Loucy (cell line): ENCODE data around the gene PDK1.

Source experiments
- CTCF ChIP-seq: fragments of 200-600 bp; sonication (generic); conservative IDR thresholded peaks from 2 replicates; pipeline ENCODE4 v1.5.1; 2014; ENCODE audit warnings: mild to moderate bottlenecking, antibody characterized with exemption, low read length
- EZH2phosphoT487 ChIP-seq: fragments of 200-600 bp; IDR thresholded peaks from 2 replicates; pipeline ENCODE4 v1.6.1; 2018; ENCODE audit warnings: antibody characterized with exemption, mild to moderate bottlenecking, moderate library complexity, borderline replicate concordance

GRCh38 chr2:172574965-172575364 lies 19.1 kb downstream of the PDK1 start:
- TF ChIP-seq CTCF = no peak
- no peak for TF ChIP-seq EZH2phosphoT487
